Gastroesophageal sphincter (tissue), 3 donors: ENCODE measurements around the gene SARS1.

ENCODE experiments used
- EP300 ChIP-seq: sonication (generic); formaldehyde crosslinking; IDR thresholded peaks from one replicate; pipeline ENCODE4 v1.6.1; 2017; ENCODE audit warnings: antibody characterized with exemption, mild to moderate bottlenecking
- POLR2A ChIP-seq, 2 donors: fragments of 450-650 bp; IDR thresholded peaks; one replicate each; pipeline ENCODE4 v1.6.1; 2017; ENCODE audit warnings: antibody characterized with exemption in 2 of 2, mild to moderate bottlenecking in 2 of 2, moderate library complexity in 1 of 2
- POLR2AphosphoS5 ChIP-seq: sonication (generic); formaldehyde crosslinking; IDR thresholded peaks from one replicate; pipeline ENCODE4 v1.6.1; 2017; ENCODE audit warnings: antibody characterized with exemption
- TF ChIP-seq, protein P1 (sequence below), 4 experiments: fragments of 200-600 bp in 2 of 4; fragments of 450-650 bp in 2 of 4; sonication (generic) in 1 of 4; IDR thresholded peaks; one replicate each; pipeline ENCODE4 v1.5.1; 2017 to 2019; ENCODE audit warnings: antibody characterized with exemption in 4 of 4, mild to moderate bottlenecking in 2 of 4, moderate library complexity in 2 of 4

DNA sequence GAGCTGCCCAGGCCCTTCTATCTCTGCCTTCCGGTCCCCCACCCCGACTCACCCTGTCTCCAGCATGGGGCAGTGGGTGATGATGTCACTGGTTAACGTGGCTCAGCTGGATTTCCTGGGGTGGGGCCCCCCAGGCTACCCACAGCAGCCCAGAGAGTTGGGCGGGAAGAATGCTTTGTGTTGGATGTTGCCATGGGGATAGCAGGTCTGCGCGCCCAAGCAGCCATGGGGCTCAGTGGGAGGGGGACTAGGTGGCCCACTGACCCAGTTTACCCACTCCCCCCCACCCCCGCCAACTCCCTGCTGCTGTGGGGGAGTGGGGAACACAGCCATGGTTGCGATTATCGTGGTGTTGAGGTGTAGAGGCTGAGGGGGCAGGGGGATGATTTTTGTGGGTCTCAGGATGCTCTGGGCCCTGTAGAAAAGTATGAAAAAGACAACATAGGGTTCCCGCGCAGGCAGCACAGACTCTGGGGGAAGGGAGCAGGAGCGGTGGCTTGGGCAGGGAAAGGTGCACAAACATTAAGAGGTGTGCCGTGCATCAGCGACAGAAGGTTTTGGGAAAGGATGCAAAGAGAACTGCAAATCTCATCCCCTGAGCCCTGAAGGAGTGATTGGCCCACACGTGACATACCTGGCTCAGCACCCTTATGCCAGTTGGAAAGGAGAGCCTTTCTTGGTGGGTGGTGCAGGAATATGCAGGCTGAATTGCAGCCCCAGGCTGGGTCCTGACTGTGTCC, 44.1 kb downstream of the SARS1 start:
- TF ChIP-seq, protein P1, sequence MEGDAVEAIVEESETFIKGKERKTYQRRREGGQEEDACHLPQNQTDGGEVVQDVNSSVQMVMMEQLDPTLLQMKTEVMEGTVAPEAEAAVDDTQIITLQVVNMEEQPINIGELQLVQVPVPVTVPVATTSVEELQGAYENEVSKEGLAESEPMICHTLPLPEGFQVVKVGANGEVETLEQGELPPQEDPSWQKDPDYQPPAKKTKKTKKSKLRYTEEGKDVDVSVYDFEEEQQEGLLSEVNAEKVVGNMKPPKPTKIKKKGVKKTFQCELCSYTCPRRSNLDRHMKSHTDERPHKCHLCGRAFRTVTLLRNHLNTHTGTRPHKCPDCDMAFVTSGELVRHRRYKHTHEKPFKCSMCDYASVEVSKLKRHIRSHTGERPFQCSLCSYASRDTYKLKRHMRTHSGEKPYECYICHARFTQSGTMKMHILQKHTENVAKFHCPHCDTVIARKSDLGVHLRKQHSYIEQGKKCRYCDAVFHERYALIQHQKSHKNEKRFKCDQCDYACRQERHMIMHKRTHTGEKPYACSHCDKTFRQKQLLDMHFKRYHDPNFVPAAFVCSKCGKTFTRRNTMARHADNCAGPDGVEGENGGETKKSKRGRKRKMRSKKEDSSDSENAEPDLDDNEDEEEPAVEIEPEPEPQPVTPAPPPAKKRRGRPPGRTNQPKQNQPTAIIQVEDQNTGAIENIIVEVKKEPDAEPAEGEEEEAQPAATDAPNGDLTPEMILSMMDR (IDR thresholded peaks at IDR 0.05): no peak
- no peak for TF ChIP-seq POLR2AphosphoS5
- no peak for TF ChIP-seq EP300
- no peak for TF ChIP-seq POLR2A (IDR thresholded peaks at IDR 0.05)
